ENCODE results near the gene ZFR2. TPM values are rescaled to one million over a fixed set of nuclear protein-coding genes. Genes with fewer than 3 reads are reported as not detected.

The ZFR2 gene
- total RNA-seq, 2 experiments from 2014 or later = 0.23 TPM; not detected in 1

DNA sequence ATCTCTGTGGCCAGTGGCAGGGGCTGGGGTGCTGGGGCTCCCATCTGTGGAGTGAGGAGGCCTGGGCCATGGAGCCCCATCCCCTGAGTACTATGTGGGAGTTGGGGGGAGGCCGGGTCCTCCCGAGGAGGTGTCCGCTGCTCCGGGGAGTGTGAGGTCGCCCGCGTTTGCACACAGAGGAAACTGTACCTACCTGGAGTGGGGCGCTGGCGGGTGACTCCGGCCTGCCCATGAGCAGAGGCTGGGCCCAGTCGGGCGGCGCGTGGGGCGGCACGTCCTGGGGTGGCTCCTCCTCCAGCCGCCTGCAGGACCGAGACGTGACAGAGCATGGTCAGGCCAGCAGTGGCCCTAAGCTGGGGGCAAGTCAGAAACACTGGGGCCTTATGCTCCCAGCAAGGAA, 48.8 kb downstream of the ZFR2 start:
- POLR2A ChIA-PET = no interaction called here
- H3K4me3 Mint-ChIP-seq = no peak overlapping the region
- intact Hi-C loops (cut with micrococcal nuclease) = loop anchor here (5.0 to 10.0 kb wide), 2 partner anchors 38 to 55 kb away; partner anchors contain the start of genes APBA3 and MRPL54
- TF ChIP-seq, protein P1, sequence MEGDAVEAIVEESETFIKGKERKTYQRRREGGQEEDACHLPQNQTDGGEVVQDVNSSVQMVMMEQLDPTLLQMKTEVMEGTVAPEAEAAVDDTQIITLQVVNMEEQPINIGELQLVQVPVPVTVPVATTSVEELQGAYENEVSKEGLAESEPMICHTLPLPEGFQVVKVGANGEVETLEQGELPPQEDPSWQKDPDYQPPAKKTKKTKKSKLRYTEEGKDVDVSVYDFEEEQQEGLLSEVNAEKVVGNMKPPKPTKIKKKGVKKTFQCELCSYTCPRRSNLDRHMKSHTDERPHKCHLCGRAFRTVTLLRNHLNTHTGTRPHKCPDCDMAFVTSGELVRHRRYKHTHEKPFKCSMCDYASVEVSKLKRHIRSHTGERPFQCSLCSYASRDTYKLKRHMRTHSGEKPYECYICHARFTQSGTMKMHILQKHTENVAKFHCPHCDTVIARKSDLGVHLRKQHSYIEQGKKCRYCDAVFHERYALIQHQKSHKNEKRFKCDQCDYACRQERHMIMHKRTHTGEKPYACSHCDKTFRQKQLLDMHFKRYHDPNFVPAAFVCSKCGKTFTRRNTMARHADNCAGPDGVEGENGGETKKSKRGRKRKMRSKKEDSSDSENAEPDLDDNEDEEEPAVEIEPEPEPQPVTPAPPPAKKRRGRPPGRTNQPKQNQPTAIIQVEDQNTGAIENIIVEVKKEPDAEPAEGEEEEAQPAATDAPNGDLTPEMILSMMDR (IDR thresholded peaks at IDR 0.05) = no peak
- H3K36me3 Mint-ChIP-seq (ENCODE audit: low read depth) = no peaks in the 10 kb centered on the region
- ATAC-seq (no peak), DNase-seq (no peak)
- no peaks in the 10 kb centered on the region for H3K27me3 Mint-ChIP-seq
- peaks cover 19% of the 10 kb centered on the region for H3K4me1 Mint-ChIP-seq (ENCODE audit: low read depth)
- H3K9me3 Mint-ChIP-seq = no peaks in the 10 kb centered on the region
- CTCF ChIA-PET = interaction anchor here (2.2 to 3.4 kb wide), 2 partner anchors 29 to 59 kb away, joined by 5 to 39 read pairs; partner anchors contain the start of genes APBA3 and MRPL54
- no peak overlapping the region for H3K27ac Mint-ChIP-seq

DNA sequence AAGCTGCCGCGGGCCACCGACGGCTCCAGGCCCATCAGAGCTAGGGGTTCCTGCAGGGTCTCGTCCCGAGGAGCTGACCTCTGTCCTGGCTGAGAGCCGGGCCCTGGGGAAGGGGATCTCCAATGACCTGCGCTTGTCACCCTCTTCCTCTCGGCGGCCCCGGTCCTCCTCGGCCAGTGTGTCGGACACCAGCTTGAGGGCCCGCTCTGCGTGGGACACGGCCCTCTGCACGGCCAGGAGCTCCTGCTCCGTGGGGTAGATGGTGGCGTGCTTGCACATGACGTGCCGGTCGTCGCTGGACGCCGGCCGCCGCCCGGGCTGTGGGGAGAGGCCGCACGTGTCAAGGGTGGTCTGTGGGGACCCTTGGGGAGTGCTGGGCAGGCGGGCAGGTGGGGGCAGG, 49.9 kb downstream of the ZFR2 start:
- ATAC-seq = no peak
- Mint-ChIP-seq H3K27ac (no peak overlapping the region), H3K9me3 (no peaks in the 10 kb centered on the region), H3K4me1 (ENCODE audit: low read depth) (peaks cover 29% of the 10 kb centered on the region), H3K27me3 (no peaks in the 10 kb centered on the region), H3K36me3 (ENCODE audit: low read depth) (no peaks in the 10 kb centered on the region), H3K4me3 (no peak overlapping the region)
- intact Hi-C loops (cut with micrococcal nuclease) = loop anchor here (10.0 kb wide), 1 partner anchor 54 kb away; the partner anchor contains the start of genes APBA3 and MRPL54
- CTCF ChIA-PET = interaction anchor here (1.2 to 3.5 kb wide), 4 partner anchors 28 to 56 kb away, joined by 3 to 18 read pairs (median 8); partner anchors contain the start of genes APBA3 and MRPL54
- TF ChIP-seq, protein P1 (IDR thresholded peaks at IDR 0.05) = no peak
- POLR2A ChIA-PET = interaction anchor here (0.7 to 1.1 kb wide), 3 partner anchors 44 to 56 kb away, joined by 3 to 5 read pairs (median 3); partner anchors contain the start of gene MRPL54
- DNase-seq = no peak

DNA sequence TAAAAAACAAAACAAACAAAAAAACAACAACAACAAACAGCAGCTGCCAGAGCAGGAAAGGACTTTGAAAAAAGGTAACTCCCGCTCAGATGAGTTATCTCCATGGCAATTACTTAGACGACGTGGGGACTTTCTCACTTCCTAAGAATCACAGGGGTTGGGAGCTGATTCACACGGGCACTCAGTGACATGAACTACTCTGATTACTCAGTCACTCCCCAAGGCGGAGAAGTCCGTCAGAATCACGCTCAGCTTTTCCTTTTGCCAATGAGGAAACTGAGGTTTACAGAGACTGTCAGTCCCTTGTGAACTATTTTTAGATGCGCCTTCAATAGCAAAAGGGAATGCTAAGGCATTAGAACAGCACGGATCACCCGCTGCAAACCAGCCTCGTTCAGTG, 50.4 kb downstream of the ZFR2 start:
- Mint-ChIP-seq H3K27me3 (no peaks in the 10 kb centered on the region), H3K9me3 (no peaks in the 10 kb centered on the region), H3K4me3 (no peak overlapping the region), H3K27ac (peak overlapping the region; percentile 36), H3K4me1 (ENCODE audit: low read depth) (peaks cover 34% of the 10 kb centered on the region), H3K36me3 (ENCODE audit: low read depth) (no peaks in the 10 kb centered on the region)
- DNase-seq = peak; percentile 59
- ChIA-PET POLR2A (interaction anchor here (0.6 to 1.1 kb wide), 5 partner anchors 30 to 56 kb away, joined by 3 to 5 read pairs (median 3); partner anchors contain the start of gene MRPL54), CTCF (interaction anchor here (1.2 to 3.5 kb wide), 4 partner anchors 28 to 56 kb away, joined by 3 to 18 read pairs (median 8); partner anchors contain the start of genes APBA3 and MRPL54)
- intact Hi-C loops (cut with micrococcal nuclease) = loop anchor here (10.0 kb wide), 1 partner anchor 54 kb away; the partner anchor contains the start of genes APBA3 and MRPL54
- TF ChIP-seq, protein P1 (IDR thresholded peaks at IDR 0.05) = no peak
- peak; percentile 62 for ATAC-seq

DNA sequence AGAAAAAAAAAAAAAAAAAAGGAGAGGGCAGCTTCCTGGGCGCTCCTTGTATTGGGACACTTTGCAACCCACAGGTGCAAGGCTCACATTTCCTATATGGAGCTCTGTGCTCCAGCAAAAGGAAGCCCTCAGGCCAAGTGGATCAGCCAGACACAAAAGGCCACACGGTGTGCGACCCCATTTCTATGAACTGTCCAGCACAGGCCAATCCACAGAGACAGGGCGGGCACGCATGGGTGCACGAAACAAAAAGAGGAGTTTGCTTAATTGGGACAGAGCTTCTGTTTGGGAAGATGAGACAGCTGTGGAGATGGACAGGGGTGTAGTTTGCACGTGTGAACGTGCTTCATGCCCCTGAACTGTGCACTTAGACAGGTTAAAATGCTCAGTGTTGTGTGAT, 51.1 kb downstream of the ZFR2 start:
- no peaks in the 10 kb centered on the region for H3K9me3 Mint-ChIP-seq

More for the DNA sequence above, 51.1 kb downstream of the ZFR2 start:
- Mint-ChIP-seq H3K27me3 (no peaks in the 10 kb centered on the region), H3K36me3 (ENCODE audit: low read depth) (no peaks in the 10 kb centered on the region), H3K4me3 (no peak overlapping the region), H3K27ac (peak overlapping the region; percentile 36), H3K4me1 (ENCODE audit: low read depth) (peaks cover 41% of the 10 kb centered on the region)
- TF ChIP-seq, protein P1 (IDR thresholded peaks at IDR 0.05) = no peak
- no peak for DNase-seq
- no peak for ATAC-seq
- intact Hi-C loops (cut with micrococcal nuclease) = loop anchor here (10.0 kb wide), 1 partner anchor 53 kb away; the partner anchor contains the start of genes APBA3 and MRPL54
- POLR2A ChIA-PET = interaction anchor here (0.7 to 1.0 kb wide), 2 partner anchors 34 to 55 kb away, joined by 3 to 5 read pairs; partner anchors contain the start of gene MRPL54
- CTCF ChIA-PET = interaction anchor here (1.2 to 3.5 kb wide), 3 partner anchors 29 to 55 kb away, joined by 3 to 18 read pairs (median 12); partner anchors contain the start of genes APBA3 and MRPL54
